ENCODE measurements around the gene LHX1. TPM values are rescaled to one million over a fixed set of nuclear protein-coding genes. Genes with fewer than 3 reads are reported as not detected.
A peak's percentile ranks its signal among the peaks of the same experiment; 100 is the strongest.

LHX1 gene
- polyA plus RNA-seq, 3 donors: not detected

GRCh38 chr17:36911001-36911400, 26.3 kb upstream of the LHX1 start:
- WGBS (ENCODE audit: insufficient coverage): no CpG with 5 or more reads among the region's 3 CpGs
- H3K27me3 ChIP-seq (ENCODE audit: control insufficient read depth in 2 of 2, insufficient read depth in 2 of 2, low read length in 2 of 2): peaks cover 0 to 2% of the 10 kb centered on the region in 2 donors
- peaks cover 17 to 35% (median 33%) of the 10 kb centered on the region in 3 donors for H3K27me3 Mint-ChIP-seq (ENCODE audit: low read depth in 3 of 3)

GRCh38 chr17:36913132-36913531, 24.1 kb upstream of the LHX1 start:
- 100% methylated on average over 1 of the region's 5 CpGs for WGBS (ENCODE audit: insufficient coverage)
- Mint-ChIP-seq H3K27me3 (ENCODE audit: low read depth in 3 of 3) (peaks cover 17 to 31% (median 27%) of the 10 kb centered on the region in 3 donors), H3K27ac (no peak overlapping the region), H3K4me3 (no peak overlapping the region), H3K9me3 (no peaks in the 10 kb centered on the region), H3K4me1 (no peaks in the 10 kb centered on the region), H3K36me3 (no peaks in the 10 kb centered on the region)
- no peak for DNase-seq
- TF ChIP-seq CTCF (IDR thresholded peaks at IDR 0.05): no peak
- H2AFZ ChIP-seq (ENCODE audit: insufficient read depth, low read depth, low read length, poor library complexity, severe bottlenecking): no peak overlapping the region
- H3K4me1 ChIP-seq (ENCODE audit: control insufficient read depth in 1 of 2, insufficient read depth in 2 of 2, low read length in 2 of 2): no peaks in the 10 kb centered on the region
- no peaks in the 10 kb centered on the region for H3K79me2 ChIP-seq (ENCODE audit: insufficient read depth, low read length)
- H3K4me3 ChIP-seq (replicated peaks in 1 of 3; ENCODE audit: low read depth in 2 of 3, low read length in 3 of 3): no peak overlapping the region
- no peak overlapping the region for H3K9ac ChIP-seq (ENCODE audit: insufficient read depth, low read length, poor library complexity, severe bottlenecking)
- peaks cover 0 to 6% of the 10 kb centered on the region in 2 donors for H3K27me3 ChIP-seq (ENCODE audit: control insufficient read depth in 2 of 2, insufficient read depth in 2 of 2, low read length in 2 of 2)
- no peak overlapping the region for H3K4me2 ChIP-seq (replicated peaks; ENCODE audit: extremely low read depth, low read length, poor library complexity, severe bottlenecking)
- H3K27ac ChIP-seq (ENCODE audit: low read depth in 1 of 2, low read length in 2 of 2): no peak overlapping the region
- H4K20me1 ChIP-seq (ENCODE audit: insufficient read depth, low read length): no peaks in the 10 kb centered on the region
- intact Hi-C loops (cut with micrococcal nuclease): no loop called here
- H3K9me3 ChIP-seq (replicated peaks in 1 of 2; ENCODE audit: control insufficient read depth in 1 of 2, insufficient read depth in 1 of 2, low read length in 2 of 2): no peaks in the 10 kb centered on the region
- H3K36me3 ChIP-seq (replicated peaks in 1 of 2; ENCODE audit: control insufficient read depth in 1 of 2, insufficient read depth in 2 of 2, low read length in 2 of 2): no peaks in the 10 kb centered on the region

More at GRCh38 chr17:36911001-36911400, 26.3 kb upstream of the LHX1 start:
- Histone ChIP-seq H2AFZ (ENCODE audit: insufficient read depth, low read depth, low read length, poor library complexity, severe bottlenecking) (no peak overlapping the region), H3K4me3 (replicated peaks in 1 of 3; ENCODE audit: low read depth in 2 of 3, low read length in 3 of 3) (no peak overlapping the region), H3K79me2 (ENCODE audit: insufficient read depth, low read length) (no peaks in the 10 kb centered on the region), H3K27ac (ENCODE audit: low read depth in 1 of 2, low read length in 2 of 2) (no peak overlapping the region), H4K20me1 (ENCODE audit: insufficient read depth, low read length) (no peaks in the 10 kb centered on the region), H3K9ac (ENCODE audit: insufficient read depth, low read length, poor library complexity, severe bottlenecking) (no peak overlapping the region), H3K9me3 (replicated peaks in 1 of 2; ENCODE audit: control insufficient read depth in 1 of 2, insufficient read depth in 1 of 2, low read length in 2 of 2) (no peaks in the 10 kb centered on the region), H3K4me1 (ENCODE audit: control insufficient read depth in 1 of 2, insufficient read depth in 2 of 2, low read length in 2 of 2) (no peaks in the 10 kb centered on the region), H3K4me2 (replicated peaks; ENCODE audit: extremely low read depth, low read length, poor library complexity, severe bottlenecking) (no peak overlapping the region), H3K36me3 (replicated peaks in 1 of 2; ENCODE audit: control insufficient read depth in 1 of 2, insufficient read depth in 2 of 2, low read length in 2 of 2) (no peaks in the 10 kb centered on the region)
- Mint-ChIP-seq H3K36me3 (no peaks in the 10 kb centered on the region), H3K4me1 (no peaks in the 10 kb centered on the region), H3K4me3 (peak overlapping the region in 1 of 2 donors; percentile 37), H3K9me3 (no peaks in the 10 kb centered on the region), H3K27ac (no peak overlapping the region)
- no peak for TF ChIP-seq CTCF (IDR thresholded peaks at IDR 0.05)
- no peak for DNase-seq
- intact Hi-C loops (cut with micrococcal nuclease): no loop called here
